HepG2 (cell line): ENCODE results near the gene LCN2. TPM values are rescaled to one million over a fixed set of nuclear protein-coding genes. Genes with fewer than 3 reads are reported as not detected.

Source experiments
- CEBPG ChIP-seq: IDR thresholded peaks from 2 replicates; pipeline ENCODE4 v1.6.1; 2016
- GLMP ChIP-seq: sonication (generic); formaldehyde crosslinking; IDR thresholded peaks from 2 replicates; pipeline ENCODE4 v1.9.0; 2021; ENCODE audit warnings: missing genetic modification reagents, mild to moderate bottlenecking, borderline replicate concordance
- GRHL1 ChIP-seq: sonication (generic); formaldehyde crosslinking; conservative IDR thresholded peaks from 2 replicates; pipeline ENCODE4 v1.8.0; 2022; ENCODE audit warnings: missing genetic modification reagents
- HNF4G ChIP-seq, 2 experiments: sonication (generic) in 1 of 2; formaldehyde crosslinking in 1 of 2; IDR thresholded peaks; 2 replicates each; pipeline versions ENCODE4 v1.4.0 to v1.6.1; 2011 to 2020; ENCODE audit warnings: borderline replicate concordance in 2 of 2, low read depth in 2 of 2, mild to moderate bottlenecking in 2 of 2, low read length in 1 of 2, missing genetic modification reagents in 1 of 2, moderate library complexity in 1 of 2
- MAX ChIP-seq: IDR thresholded peaks from 2 replicates; pipeline ENCODE4 v1.6.1; 2012; ENCODE audit warnings: inconsistent platforms
- PAWR ChIP-seq: sonication (generic); formaldehyde crosslinking; IDR thresholded peaks from 2 replicates; pipeline ENCODE4 v1.4.0; 2020; ENCODE audit warnings: missing genetic modification reagents, mild to moderate bottlenecking, borderline replicate concordance
- POGZ ChIP-seq: sonication (generic); formaldehyde crosslinking; IDR thresholded peaks from 2 replicates; pipeline ENCODE4 v1.4.0; 2020; ENCODE audit warnings: mild to moderate bottlenecking, missing genetic modification reagents
- PRDM4 ChIP-seq: sonication (generic); formaldehyde crosslinking; IDR thresholded peaks from 2 replicates; pipeline ENCODE4 v1.9.0; 2021; ENCODE audit warnings: missing genetic modification reagents, borderline replicate concordance
- RFXANK ChIP-seq: IDR thresholded peaks from 2 replicates; pipeline ENCODE4 v1.6.1; 2016
- SIN3A ChIP-seq: IDR thresholded peaks from 2 replicates; pipeline ENCODE4 v1.6.1; 2011; ENCODE audit warnings: low read depth, mild to moderate bottlenecking, control low read depth, low read length, borderline replicate concordance
- SMAD1 ChIP-seq: sonication (generic); formaldehyde crosslinking; IDR thresholded peaks from 2 replicates; pipeline ENCODE4 v1.4.0; 2020; ENCODE audit warnings: missing genetic modification reagents, low read depth, mild to moderate bottlenecking, borderline replicate concordance
- TCF7L2 ChIP-seq: IDR thresholded peaks from 2 replicates; pipeline ENCODE4 v1.6.1; 2011; ENCODE audit warnings: mild to moderate bottlenecking, low read depth, low read length, moderate library complexity
- ZBTB1 ChIP-seq: sonication (generic); formaldehyde crosslinking; IDR thresholded peaks from 2 replicates; pipeline ENCODE4 v1.4.0; 2020; ENCODE audit warnings: missing genetic modification reagents, borderline replicate concordance
- ZBTB38 ChIP-seq: sonication (generic); formaldehyde crosslinking; IDR thresholded peaks from 2 replicates; pipeline ENCODE4 v1.5.1; 2020; ENCODE audit warnings: mild to moderate bottlenecking, missing genetic modification reagents
- ZNF30 ChIP-seq: sonication (generic); formaldehyde crosslinking; IDR thresholded peaks from 2 replicates; pipeline ENCODE4 v1.5.0; 2020; ENCODE audit warnings: mild to moderate bottlenecking, missing genetic modification reagents
- ZNF329 ChIP-seq: sonication (generic); formaldehyde crosslinking; IDR thresholded peaks from 2 replicates; pipeline ENCODE4 v1.9.0; 2021; ENCODE audit warnings: low read depth, mild to moderate bottlenecking, missing genetic modification reagents
- ZNF331 ChIP-seq: sonication (generic); formaldehyde crosslinking; IDR thresholded peaks from 2 replicates; pipeline ENCODE4 v1.4.0; 2020; ENCODE audit warnings: missing genetic modification reagents
- ZNF597 ChIP-seq: sonication (generic); formaldehyde crosslinking; IDR thresholded peaks from 2 replicates; pipeline ENCODE4 v1.5.0; 2020; ENCODE audit warnings: missing genetic modification reagents
- ZNF639 ChIP-seq: conservative IDR thresholded peaks from 2 replicates; pipeline ENCODE4 v1.6.1; 2018; ENCODE audit warnings: missing genetic modification reagents
- polyA plus RNA-seq, 8 experiments: library from polyadenylated mRNA; depleted of rRNA in 3 of 8; stranded (reverse) in 7 of 8; unstranded in 1 of 8; fragments of >200 nt; fragmentation: Illumina TruSeq in 4 of 8; extraction: Trizol in 4 of 8; gene quantifications; 2 replicates each; pipeline versions ENCODE4 v1.2.1 to v1.2.3, GENCODE V29; 2011 to 2016; ENCODE audit warnings: low read depth in 4 of 8, missing spikeins in 1 of 8, mixed read lengths in 1 of 8; ENCODE audit not compliant: insufficient read depth in 1 of 8
- total RNA-seq, 5 experiments: library from RNA; depleted of rRNA; stranded (reverse); fragments of >200 nt; fragmentation: Illumina TruSeq; extraction: Trizol; gene quantifications; 2 replicates each; pipeline ENCODE4 v1.2.3, GENCODE V29; 2016; ENCODE audit warnings: low read depth in 1 of 5

Gene LCN2
- total and polyA plus RNA-seq, 2 of the 13 experiments (the other 11 are each of a cell fraction or from before 2014, with no cell fraction given) = 0.38 to 1.4 TPM

- TF ChIP-seq HNF4G (IDR thresholded peaks at IDR 0.05; ENCODE audit: borderline replicate concordance, low read depth, low read length) = no peak
- TF ChIP-seq HNF4G (CRISPR knock-in tag; IDR thresholded peaks at IDR 0.05; ENCODE audit: borderline replicate concordance, low read depth) = no peak
- TF ChIP-seq RFXANK = no peak
- no peak for TF ChIP-seq GLMP (CRISPR knock-in tag)
- no peak for TF ChIP-seq PAWR (CRISPR knock-in tag)
- TF ChIP-seq PRDM4 (CRISPR knock-in tag) = no peak
- TF ChIP-seq ZNF329 (CRISPR knock-in tag) = no peak
- no peak for TF ChIP-seq SIN3A
- no peak for TF ChIP-seq ZBTB1 (CRISPR knock-in tag)
- no peak for TF ChIP-seq ZNF639
- TF ChIP-seq TCF7L2 = no peak
- TF ChIP-seq CEBPG = no peak
- TF ChIP-seq ZNF331 (CRISPR knock-in tag) = no peak
- TF ChIP-seq GRHL1 (CRISPR knock-in tag) = no peak
- no peak for TF ChIP-seq ZNF30
- no peak for TF ChIP-seq ZBTB38 (CRISPR knock-in tag)
- TF ChIP-seq ZNF597 (CRISPR knock-in tag) = no peak
- TF ChIP-seq MAX = 0 out of 2 replicates have a peak, but pooled peaks have one; percentile 31
- TF ChIP-seq SMAD1 (CRISPR knock-in tag) = no peak
- TF ChIP-seq POGZ = no peak
Observed at GRCh38 chr9:128150594-128151308, 1.5 kb downstream of the LCN2 start (continued).
